ENCODE results near the gene LIPF. TPM values are rescaled to one million over a fixed set of nuclear protein-coding genes. Genes with fewer than 3 reads are reported as not detected.

Gene LIPF
- total RNA-seq, 4 donors from 2014 or later, result 0.57 TPM; not detected in 3

DNA sequence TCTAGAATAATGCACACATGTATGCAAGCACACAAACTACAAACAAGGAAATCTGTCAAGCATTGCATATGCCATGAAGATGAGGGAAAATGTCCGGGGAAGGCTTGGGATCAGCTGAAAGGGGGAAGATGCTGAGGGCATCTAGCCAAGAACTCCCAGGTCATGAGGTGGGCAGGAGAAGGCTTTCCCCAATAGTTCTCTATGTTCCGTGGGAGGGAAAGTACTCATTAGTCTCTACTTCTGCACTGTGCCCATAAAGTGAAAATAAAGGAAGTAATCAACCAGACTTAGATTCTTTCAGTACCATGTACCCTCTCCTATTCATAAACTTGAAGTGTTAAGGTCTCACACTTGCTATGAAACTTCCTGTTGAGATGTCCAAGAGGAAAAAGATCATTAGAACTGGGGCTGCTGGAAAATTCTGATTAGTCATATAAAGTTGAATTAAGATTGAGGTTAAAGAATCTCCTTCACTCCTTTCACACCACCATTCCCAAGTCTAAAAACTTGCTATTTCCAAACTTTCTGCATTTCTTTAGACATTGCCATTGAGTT lies 17.1 kb upstream of the LIPF start:
- 67 to 72% methylated on average over 2 of the region's 2 CpGs for WGBS, 2 donors
- no peaks in the 10 kb centered on the region for H3K4me1 ChIP-seq
- H3K27me3 ChIP-seq, result no peaks in the 10 kb centered on the region

GRCh38 chr10:88651101-88651551 lies 13.1 kb upstream of the LIPF start:
- Histone ChIP-seq H3K4me3 (no peak overlapping the region), H3K9me3 (no peaks in the 10 kb centered on the region), H3K4me1 (no peaks in the 10 kb centered on the region), H3K27me3 (no peaks in the 10 kb centered on the region), H3K36me3 (no peaks in the 10 kb centered on the region), H3K27ac (no peak overlapping the region)
- intact Hi-C loops (cut with DNase I), result no loop called here
- TF ChIP-seq POLR2A (IDR thresholded peaks at IDR 0.05), result no peak
- DNase-seq, result no peak

More for the DNA sequence above, 17.1 kb upstream of the LIPF start:
- TF ChIP-seq POLR2A (IDR thresholded peaks at IDR 0.05), result no peak
- no peak for TF ChIP-seq CTCF (IDR thresholded peaks at IDR 0.05)
- no peaks in the 10 kb centered on the region for H3K9me3 ChIP-seq
- intact Hi-C loops (cut with DNase I), result no loop called here
- no peak for DNase-seq
- no peak overlapping the region for H3K4me3 ChIP-seq
- no peaks in the 10 kb centered on the region for H3K36me3 ChIP-seq
- no peak overlapping the region for H3K27ac ChIP-seq

DNA sequence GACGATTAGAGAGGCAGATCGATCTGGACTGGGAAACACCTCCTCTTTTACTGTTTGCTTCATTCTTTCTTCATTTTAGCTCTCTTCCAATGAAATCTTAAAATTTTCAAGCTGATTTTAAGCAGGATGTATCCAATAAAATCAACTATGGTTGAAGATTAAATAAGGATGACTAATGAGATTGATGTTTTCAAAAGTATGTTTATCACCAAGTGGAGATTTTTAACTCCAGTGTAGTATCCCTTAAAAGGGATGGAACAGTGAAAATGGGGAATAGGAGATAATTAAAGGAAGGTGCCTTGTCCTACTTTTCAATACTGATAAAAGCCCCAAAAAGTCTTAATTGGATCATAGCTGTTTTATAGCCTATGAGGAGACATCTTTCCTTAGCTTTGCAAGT lies 11.6 kb upstream of the LIPF start:
- H3K27me3 ChIP-seq, result no peaks in the 10 kb centered on the region
- intact Hi-C loops (cut with DNase I), result no loop called here
- H3K36me3 ChIP-seq, result no peaks in the 10 kb centered on the region
- H3K27ac ChIP-seq, result no peak overlapping the region
- 90 to 94% methylated on average over 2 of the region's 2 CpGs for WGBS, 2 donors
- DNase-seq, result no peak
- TF ChIP-seq POLR2A (IDR thresholded peaks at IDR 0.05), result no peak
- no peak for TF ChIP-seq CTCF (IDR thresholded peaks at IDR 0.05)
- H3K4me3 ChIP-seq, result no peak overlapping the region
- no peaks in the 10 kb centered on the region for H3K9me3 ChIP-seq
- no peaks in the 10 kb centered on the region for H3K4me1 ChIP-seq

GRCh38 chr10:88657901-88658300 lies 6.3 kb upstream of the LIPF start:
- TF ChIP-seq CTCF (IDR thresholded peaks at IDR 0.05) (no peak), POLR2A (IDR thresholded peaks at IDR 0.05) (no peak)
- DNase-seq, result no peak
- 33 to 38% methylated on average over 1 of the region's 1 CpG for WGBS, 2 donors
- H3K36me3 ChIP-seq, result no peaks in the 10 kb centered on the region
- no peak overlapping the region for H3K4me3 ChIP-seq
- H3K27ac ChIP-seq, result no peak overlapping the region
- no peaks in the 10 kb centered on the region for H3K4me1 ChIP-seq
- intact Hi-C loops (cut with DNase I), result no loop called here
- no peaks in the 10 kb centered on the region for H3K9me3 ChIP-seq
- no peaks in the 10 kb centered on the region for H3K27me3 ChIP-seq

- Histone ChIP-seq H3K9me3 (no peaks in the 10 kb centered on the region), H3K4me3 (no peak overlapping the region), H3K36me3 (no peaks in the 10 kb centered on the region), H3K27me3 (no peaks in the 10 kb centered on the region), H3K27ac (no peak overlapping the region), H3K4me1 (no peaks in the 10 kb centered on the region)
- intact Hi-C loops (cut with DNase I), result no loop called here
- WGBS, 2 donors, result 48 to 58% methylated on average over 3 of the region's 3 CpGs
- DNase-seq, result no peak
- TF ChIP-seq POLR2A (IDR thresholded peaks at IDR 0.05), result no peak
- no peak for TF ChIP-seq CTCF (IDR thresholded peaks at IDR 0.05)
Measured at GRCh38 chr10:88659725-88660597, 4.3 kb upstream of the LIPF start.

All from esophagus squamous epithelium (tissue), 5 donors.